ENCODE data around the gene UTP25. TPM values are rescaled to one million over a fixed set of nuclear protein-coding genes. Genes with fewer than 3 reads are reported as not detected.

UTP25 gene
- total RNA-seq, 2 experiments from 2014 or later: 10.5 to 12.8 TPM

- no peak for TF ChIP-seq EZH2phosphoT487 (IDR thresholded peaks at IDR 0.05; ENCODE audit: borderline replicate concordance, low read depth, low read length)
- TF ChIP-seq CTCF (conservative IDR thresholded peaks at IDR 0.05; ENCODE audit: low read length): no peak
- no peak overlapping the region for H2AFZ ChIP-seq (ENCODE audit: low read length)
- H3K4me3 ChIP-seq (ENCODE audit: low read depth, low read length, poor library complexity, severe bottlenecking): no peak overlapping the region
- ChIA-PET POLR2A (no interaction called here), CTCF (ENCODE audit: unreplicated experiment) (no interaction called here)
- H3K79me2 ChIP-seq (ENCODE audit: insufficient read depth, low read depth, low read length): no peaks in the 10 kb centered on the region
- intact Hi-C loops (cut with micrococcal nuclease; ENCODE audit: unreplicated experiment): no loop called here
- BruUV-seq (replicated peaks): no TSS peak
- no peak overlapping the region for H3K4me2 ChIP-seq (ENCODE audit: low read length)
- no peaks in the 10 kb centered on the region for H3K9me2 ChIP-seq (ENCODE audit: insufficient read depth, low read length)
- H3K36me3 ChIP-seq (ENCODE audit: insufficient read depth, low read length): no peaks in the 10 kb centered on the region
- no peak for DNase-seq (ENCODE audit: low spot score)
- H3K4me1 ChIP-seq (ENCODE audit: insufficient read depth, low read length, poor library complexity, severe bottlenecking): no peaks in the 10 kb centered on the region
- H4K20me1 ChIP-seq (ENCODE audit: insufficient read depth, low read length): no peaks in the 10 kb centered on the region
- H3K27ac ChIP-seq (ENCODE audit: low read depth, low read length, poor library complexity, severe bottlenecking): no peak overlapping the region
- no peaks in the 10 kb centered on the region for H3K9me3 ChIP-seq (ENCODE audit: low read length)
Measured at GRCh38 chr1:209877087-209877764, 49.5 kb downstream of the UTP25 start.

GRCh38 chr1:209878964-209879363 is 51.2 kb downstream of the UTP25 start:
- ChIA-PET POLR2A (no interaction called here), CTCF (ENCODE audit: unreplicated experiment) (no interaction called here)
- H3K9me2 ChIP-seq (ENCODE audit: insufficient read depth, low read length): no peaks in the 10 kb centered on the region
- H2AFZ ChIP-seq (ENCODE audit: low read length): no peak overlapping the region
- intact Hi-C loops (cut with micrococcal nuclease; ENCODE audit: unreplicated experiment): no loop called here
- no peak for TF ChIP-seq EZH2phosphoT487 (IDR thresholded peaks at IDR 0.05; ENCODE audit: borderline replicate concordance, low read depth, low read length)
- no peak for TF ChIP-seq CTCF (conservative IDR thresholded peaks at IDR 0.05; ENCODE audit: low read length)
- H4K20me1 ChIP-seq (ENCODE audit: insufficient read depth, low read length): no peaks in the 10 kb centered on the region
- H3K4me3 ChIP-seq (ENCODE audit: low read depth, low read length, poor library complexity, severe bottlenecking): no peak overlapping the region
- H3K4me1 ChIP-seq (ENCODE audit: insufficient read depth, low read length, poor library complexity, severe bottlenecking): no peaks in the 10 kb centered on the region
- DNase-seq (ENCODE audit: low spot score): no peak
- H3K79me2 ChIP-seq (ENCODE audit: insufficient read depth, low read depth, low read length): no peaks in the 10 kb centered on the region
- no peaks in the 10 kb centered on the region for H3K9me3 ChIP-seq (ENCODE audit: low read length)
- H3K4me2 ChIP-seq (ENCODE audit: low read length): no peak overlapping the region
- H3K27ac ChIP-seq (ENCODE audit: low read depth, low read length, poor library complexity, severe bottlenecking): no peak overlapping the region
- BruUV-seq (replicated peaks): no TSS peak
- no peaks in the 10 kb centered on the region for H3K36me3 ChIP-seq (ENCODE audit: insufficient read depth, low read length)

GRCh38 chr1:209879539-209879938 is 51.8 kb downstream of the UTP25 start:
- Histone ChIP-seq H3K4me1 (ENCODE audit: insufficient read depth, low read length, poor library complexity, severe bottlenecking) (no peaks in the 10 kb centered on the region), H3K9me2 (ENCODE audit: insufficient read depth, low read length) (no peaks in the 10 kb centered on the region), H4K20me1 (ENCODE audit: insufficient read depth, low read length) (no peaks in the 10 kb centered on the region), H3K4me3 (ENCODE audit: low read depth, low read length, poor library complexity, severe bottlenecking) (no peak overlapping the region), H3K9me3 (ENCODE audit: low read length) (no peaks in the 10 kb centered on the region), H3K27ac (ENCODE audit: low read depth, low read length, poor library complexity, severe bottlenecking) (no peak overlapping the region), H3K79me2 (ENCODE audit: insufficient read depth, low read depth, low read length) (no peaks in the 10 kb centered on the region), H2AFZ (ENCODE audit: low read length) (no peak overlapping the region), H3K36me3 (ENCODE audit: insufficient read depth, low read length) (no peaks in the 10 kb centered on the region), H3K4me2 (ENCODE audit: low read length) (no peak overlapping the region)
- BruUV-seq (replicated peaks): no TSS peak
- intact Hi-C loops (cut with micrococcal nuclease; ENCODE audit: unreplicated experiment): no loop called here
- POLR2A ChIA-PET: no interaction called here
- no peak for DNase-seq (ENCODE audit: low spot score)
- TF ChIP-seq EZH2phosphoT487 (IDR thresholded peaks at IDR 0.05; ENCODE audit: borderline replicate concordance, low read depth, low read length): no peak
- TF ChIP-seq CTCF (conservative IDR thresholded peaks at IDR 0.05; ENCODE audit: low read length): no peak
- CTCF ChIA-PET (ENCODE audit: unreplicated experiment): no interaction called here
